ENCODE measurements around the gene SAA2. TPM values are rescaled to one million over a fixed set of nuclear protein-coding genes. Genes with fewer than 3 reads are reported as not detected.
"Not testable (repeated sequence)": the region's sequence is repeated elsewhere in the genome, so short reads cannot be mapped to it uniquely, and the experiment has no call there.

Gene SAA2
- total RNA-seq, 4 donors from 2014 or later: 12.6 TPM; not detected in 3

- whole genome bisulfite sequencing, 2 donors: 64 to 72% methylated on average over 7 to 8 of the region's 8 CpGs
- Histone ChIP-seq H3K4me3 (no peak within 1 kb of the TSS), H3K27ac (no peak within 1 kb of the TSS), H3K36me3 (no peaks in the 10 kb centered on the region), H3K27me3 (no peaks in the 10 kb centered on the region), H3K9me3 (no peaks in the 10 kb centered on the region), H3K4me1 (no peaks in the 10 kb centered on the region)
- TF ChIP-seq EP300 (IDR thresholded peaks at IDR 0.05) (peak in 1 of 2 donors; percentile 62), CTCF (IDR thresholded peaks at IDR 0.05) (no peak)
- no peak for DNase-seq (ENCODE audit: low spot score in 2 of 2)
Measured at GRCh38 chr11:18265949-18266348, 17.5 kb upstream of the SAA2 start, which contains the start of gene SAA1. TSS of gene SAA1 (plus strand) at chr11:18266264. CDS start at chr11:18266888, 624 bp downstream.

- Histone ChIP-seq H3K27ac (no peak overlapping the region), H3K4me3 (no peak overlapping the region), H3K9me3 (no peaks in the 10 kb centered on the region), H3K36me3 (no peaks in the 10 kb centered on the region), H3K4me1 (no peaks in the 10 kb centered on the region), H3K27me3 (no peaks in the 10 kb centered on the region)
- TF ChIP-seq EP300 (IDR thresholded peaks at IDR 0.05): no peak
- TF ChIP-seq CTCF (IDR thresholded peaks at IDR 0.05): no peak
- TF ChIP-seq POLR2A (IDR thresholded peaks at IDR 0.05): no peak
- 65 to 69% methylated on average over 1 of the region's 1 CpG for WGBS, 2 donors
- no peak for DNase-seq (ENCODE audit: low spot score in 2 of 2)
Measured at GRCh38 chr11:18264677-18265555, 16.4 kb upstream of the SAA2 start.

GRCh38 chr11:18264035-18264434 lies 15.6 kb upstream of the SAA2 start:
- no peaks in the 10 kb centered on the region for H3K9me3 ChIP-seq
- 74 to 81% methylated on average over 4 of the region's 4 CpGs for WGBS, 2 donors
- H3K36me3 ChIP-seq: no peaks in the 10 kb centered on the region
- no peaks in the 10 kb centered on the region for H3K27me3 ChIP-seq
- no peaks in the 10 kb centered on the region for H3K4me1 ChIP-seq
- TF ChIP-seq EP300 (IDR thresholded peaks at IDR 0.05) (no peak), CTCF (IDR thresholded peaks at IDR 0.05) (no peak), POLR2A (IDR thresholded peaks at IDR 0.05) (no peak)
- no peak for DNase-seq (ENCODE audit: low spot score in 2 of 2)
- H3K4me3 ChIP-seq: no peak overlapping the region
- no peak overlapping the region for H3K27ac ChIP-seq

- DNase-seq (ENCODE audit: low spot score in 2 of 2); H3K36me3 ChIP-seq; H3K4me3 ChIP-seq; H3K4me1 ChIP-seq; H3K27me3 ChIP-seq; H3K27ac ChIP-seq; H3K9me3 ChIP-seq: not testable (repeated sequence)
- 67 to 69% methylated on average over 8 of the region's 8 CpGs for WGBS, 2 donors
Measured at GRCh38 chr11:18262681-18263350, 14.3 kb upstream of the SAA2 start.

- H3K4me3 ChIP-seq: no peak overlapping the region
- no peaks in the 10 kb centered on the region for H3K27me3 ChIP-seq
- no peaks in the 10 kb centered on the region for H3K4me1 ChIP-seq
- no peaks in the 10 kb centered on the region for H3K36me3 ChIP-seq
- WGBS, 2 donors: 91 to 93% methylated on average over 14 of the region's 14 CpGs
- H3K27ac ChIP-seq: no peak overlapping the region
- H3K9me3 ChIP-seq: no peaks in the 10 kb centered on the region
- TF ChIP-seq CTCF (IDR thresholded peaks at IDR 0.05): no peak
- no peak for TF ChIP-seq EP300 (IDR thresholded peaks at IDR 0.05)
- TF ChIP-seq POLR2A (IDR thresholded peaks at IDR 0.05): no peak
- DNase-seq (ENCODE audit: low spot score in 2 of 2): no peak
Measured at GRCh38 chr11:18261721-18262120, 13.3 kb upstream of the SAA2 start.

Data from tibial nerve (tissue), 4 donors.